ENCODE data around the gene CDH4. TPM values are rescaled to one million over a fixed set of nuclear protein-coding genes. Genes with fewer than 3 reads are reported as not detected.

CDH4 gene
- total and polyA plus RNA-seq, 2 donors = 0.04 to 0.42 TPM

GRCh38 chr20:61891476-61891875 is 639.4 kb downstream of the CDH4 start:
- Histone ChIP-seq H3K4me1 (ENCODE audit: insufficient read depth) (no peaks in the 10 kb centered on the region), H3K4me3 (ENCODE audit: low read depth, low read length) (no peak overlapping the region), H3K36me3 (ENCODE audit: insufficient read depth) (no peaks in the 10 kb centered on the region), H3K27ac (ENCODE audit: low read depth) (no peak overlapping the region)
- WGBS = 60% methylated on average over 6 of the region's 6 CpGs
- DNase-seq (ENCODE audit: extremely low spot score) = no peak

GRCh38 chr20:61891916-61892649 is 640.0 kb downstream of the CDH4 start:
- Histone ChIP-seq H3K4me1 (ENCODE audit: insufficient read depth) (no peaks in the 10 kb centered on the region), H3K4me3 (ENCODE audit: low read depth, low read length) (no peak overlapping the region), H3K36me3 (ENCODE audit: insufficient read depth) (no peaks in the 10 kb centered on the region), H3K27ac (ENCODE audit: low read depth) (no peak overlapping the region)
- no peak for DNase-seq (ENCODE audit: extremely low spot score)
- WGBS = 76% methylated on average over 6 of the region's 6 CpGs

- no peaks in the 10 kb centered on the region for H3K4me1 ChIP-seq (ENCODE audit: insufficient read depth)
- DNase-seq (ENCODE audit: extremely low spot score) = no peak
- no peak overlapping the region for H3K4me3 ChIP-seq (ENCODE audit: low read depth, low read length)
- no peaks in the 10 kb centered on the region for H3K36me3 ChIP-seq (ENCODE audit: insufficient read depth)
- WGBS = 87% methylated on average over 22 of the region's 22 CpGs
- no peak overlapping the region for H3K27ac ChIP-seq (ENCODE audit: low read depth)
Observed at GRCh38 chr20:61895016-61895415, 643.0 kb downstream of the CDH4 start.

GRCh38 chr20:61895686-61896057 is 643.6 kb downstream of the CDH4 start:
- Histone ChIP-seq H3K27ac (ENCODE audit: low read depth) (no peak overlapping the region), H3K36me3 (ENCODE audit: insufficient read depth) (no peaks in the 10 kb centered on the region), H3K4me3 (ENCODE audit: low read depth, low read length) (no peak overlapping the region), H3K4me1 (ENCODE audit: insufficient read depth) (no peaks in the 10 kb centered on the region)
- 77% methylated on average over 13 of the region's 13 CpGs for WGBS
- no peak for DNase-seq (ENCODE audit: extremely low spot score)

GRCh38 chr20:61896058-61896961 is 644.2 kb downstream of the CDH4 start:
- Histone ChIP-seq H3K36me3 (ENCODE audit: insufficient read depth) (no peaks in the 10 kb centered on the region), H3K4me1 (ENCODE audit: insufficient read depth) (no peaks in the 10 kb centered on the region), H3K27ac (ENCODE audit: low read depth) (no peak overlapping the region), H3K4me3 (ENCODE audit: low read depth, low read length) (no peak overlapping the region)
- no peak for DNase-seq (ENCODE audit: extremely low spot score)
- WGBS = 28% methylated on average over 28 of the region's 28 CpGs

GRCh38 chr20:61897401-61898295 is 645.6 kb downstream of the CDH4 start:
- DNase-seq (ENCODE audit: extremely low spot score) = no peak
- WGBS = 82% methylated on average over 26 of the region's 26 CpGs
- no peaks in the 10 kb centered on the region for H3K36me3 ChIP-seq (ENCODE audit: insufficient read depth)
- no peaks in the 10 kb centered on the region for H3K4me1 ChIP-seq (ENCODE audit: insufficient read depth)
- no peak overlapping the region for H3K4me3 ChIP-seq (ENCODE audit: low read depth, low read length)
- no peak overlapping the region for H3K27ac ChIP-seq (ENCODE audit: low read depth)

- Histone ChIP-seq H3K4me1 (ENCODE audit: insufficient read depth) (no peaks in the 10 kb centered on the region), H3K27ac (ENCODE audit: low read depth) (no peak overlapping the region), H3K36me3 (ENCODE audit: insufficient read depth) (no peaks in the 10 kb centered on the region), H3K4me3 (ENCODE audit: low read depth, low read length) (no peak overlapping the region)
- WGBS = 71% methylated on average over 8 of the region's 8 CpGs
- DNase-seq (ENCODE audit: extremely low spot score) = no peak
Observed at GRCh38 chr20:61898405-61898804, 646.3 kb downstream of the CDH4 start.

- Histone ChIP-seq H3K36me3 (ENCODE audit: insufficient read depth) (no peaks in the 10 kb centered on the region), H3K4me3 (ENCODE audit: low read depth, low read length) (no peak overlapping the region), H3K27ac (ENCODE audit: low read depth) (no peak overlapping the region), H3K4me1 (ENCODE audit: insufficient read depth) (no peaks in the 10 kb centered on the region)
- DNase-seq (ENCODE audit: extremely low spot score) = no peak
- 35% methylated on average over 29 of the region's 29 CpGs for WGBS
Observed at GRCh38 chr20:61900011-61900944, 648.2 kb downstream of the CDH4 start.

GRCh38 chr20:61900945-61901293 is 648.9 kb downstream of the CDH4 start:
- 75% methylated on average over 4 of the region's 4 CpGs for WGBS
- H3K36me3 ChIP-seq (ENCODE audit: insufficient read depth) = no peaks in the 10 kb centered on the region

GRCh38 chr20:61901392-61902220 is 649.5 kb downstream of the CDH4 start:
- Histone ChIP-seq H3K4me3 (ENCODE audit: low read depth, low read length) (no peak overlapping the region), H3K4me1 (ENCODE audit: insufficient read depth) (no peaks in the 10 kb centered on the region), H3K27ac (ENCODE audit: low read depth) (no peak overlapping the region), H3K36me3 (ENCODE audit: insufficient read depth) (no peaks in the 10 kb centered on the region)
- 64% methylated on average over 35 of the region's 35 CpGs for WGBS
- DNase-seq (ENCODE audit: extremely low spot score) = no peak

More at GRCh38 chr20:61900945-61901293, 648.9 kb downstream of the CDH4 start:
- Histone ChIP-seq H3K27ac (ENCODE audit: low read depth) (no peak overlapping the region), H3K4me1 (ENCODE audit: insufficient read depth) (no peaks in the 10 kb centered on the region), H3K4me3 (ENCODE audit: low read depth, low read length) (no peak overlapping the region)
- DNase-seq (ENCODE audit: extremely low spot score) = no peak

GRCh38 chr20:61902221-61902869 is 650.3 kb downstream of the CDH4 start:
- Histone ChIP-seq H3K4me3 (ENCODE audit: low read depth, low read length) (no peak overlapping the region), H3K27ac (ENCODE audit: low read depth) (no peak overlapping the region), H3K4me1 (ENCODE audit: insufficient read depth) (no peaks in the 10 kb centered on the region), H3K36me3 (ENCODE audit: insufficient read depth) (no peaks in the 10 kb centered on the region)
- DNase-seq (ENCODE audit: extremely low spot score) = no peak
- WGBS = 79% methylated on average over 27 of the region's 27 CpGs

Measured in urinary bladder (tissue), 4 donors.